HG03097 (cell line): ENCODE measurements around the gene HYAL3.
"Not testable (repeated sequence)": the region's sequence is repeated elsewhere in the genome, so short reads cannot be mapped to it uniquely, and the experiment has no call there.

Experiments used
- ATAC-seq: cut with Tn5 transposase; IDR thresholded peaks from one replicate; pipeline ENCODE4 v1.9.1; 2021; ENCODE audit not compliant: unreplicated experiment, low FRiP score

HYAL3 gene

DNA sequence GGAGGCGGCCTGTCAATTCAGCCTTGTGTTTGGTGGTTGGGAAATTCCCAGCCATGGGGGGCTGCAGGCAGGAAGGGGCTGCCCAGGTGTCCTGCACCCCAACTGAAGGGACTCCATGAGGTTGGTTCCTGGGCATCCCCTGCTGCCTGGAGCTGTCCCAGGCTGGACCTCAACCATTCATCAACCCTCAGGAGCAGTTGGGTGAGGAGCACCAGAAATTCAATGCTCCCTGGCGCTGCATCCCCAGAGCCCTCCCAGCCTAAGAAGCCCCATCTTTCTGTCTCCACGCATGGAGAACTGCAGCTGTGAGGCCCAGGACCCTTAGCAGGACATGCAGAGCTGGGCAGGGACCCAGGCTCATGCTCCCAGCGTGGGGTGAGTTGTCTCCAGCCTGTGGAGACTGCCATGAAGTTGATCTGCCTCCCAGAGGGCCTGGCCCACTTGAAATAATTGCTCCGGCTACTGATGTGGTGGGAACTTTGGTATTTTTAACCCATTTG lies 38.2 kb downstream of the HYAL3 start:
- ATAC-seq = no peak

DNA sequence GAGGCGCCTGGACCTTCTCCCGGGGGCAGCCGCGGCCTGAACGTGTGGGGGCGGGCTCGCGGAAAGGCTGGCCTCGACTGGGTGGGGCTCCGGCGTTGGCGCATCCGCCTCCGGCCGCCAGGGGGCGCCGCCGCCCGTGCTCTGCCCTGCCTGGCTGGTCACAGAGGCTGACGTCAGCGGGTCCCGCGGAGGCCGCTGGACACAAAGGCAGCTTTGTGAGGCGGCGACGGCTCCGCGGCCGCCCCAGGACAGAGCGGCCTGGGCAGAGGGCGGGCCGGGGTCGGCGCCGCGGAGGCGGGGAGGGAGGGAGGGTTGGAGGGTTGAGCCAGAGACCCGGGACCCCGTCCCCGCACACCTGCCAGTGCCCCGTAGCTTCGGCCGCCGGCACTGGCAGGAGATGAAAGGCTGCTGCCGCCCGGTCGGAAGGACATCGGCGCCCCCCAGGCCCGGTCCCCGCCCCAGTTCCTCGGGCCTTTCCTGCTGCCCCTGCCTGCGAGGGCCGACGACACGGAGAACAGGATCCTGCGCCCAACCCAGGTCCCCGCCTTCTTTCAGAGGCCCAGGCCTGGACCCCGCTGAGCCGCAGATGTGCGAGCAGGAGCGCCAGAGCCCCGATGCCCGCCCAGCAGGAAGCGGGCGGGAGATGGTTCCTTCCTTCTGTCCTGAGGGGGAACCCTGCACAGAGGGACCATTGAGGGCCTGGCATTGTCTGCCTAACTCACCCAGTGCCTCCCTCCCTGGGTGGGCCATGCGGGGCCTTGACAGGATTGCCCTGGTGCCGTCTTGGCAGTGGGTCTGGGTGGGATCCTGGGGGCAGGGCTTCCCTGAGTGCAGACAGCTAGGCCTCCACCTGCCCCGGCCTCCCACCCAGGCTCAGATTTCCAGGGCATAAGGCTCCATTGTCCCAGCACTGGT lies 38.9 kb downstream of the HYAL3 start:
- ATAC-seq = peak; percentile 81

GRCh38 chr3:50259432-50260026 lies 39.7 kb downstream of the HYAL3 start:
- peak; percentile 11 for ATAC-seq

DNA sequence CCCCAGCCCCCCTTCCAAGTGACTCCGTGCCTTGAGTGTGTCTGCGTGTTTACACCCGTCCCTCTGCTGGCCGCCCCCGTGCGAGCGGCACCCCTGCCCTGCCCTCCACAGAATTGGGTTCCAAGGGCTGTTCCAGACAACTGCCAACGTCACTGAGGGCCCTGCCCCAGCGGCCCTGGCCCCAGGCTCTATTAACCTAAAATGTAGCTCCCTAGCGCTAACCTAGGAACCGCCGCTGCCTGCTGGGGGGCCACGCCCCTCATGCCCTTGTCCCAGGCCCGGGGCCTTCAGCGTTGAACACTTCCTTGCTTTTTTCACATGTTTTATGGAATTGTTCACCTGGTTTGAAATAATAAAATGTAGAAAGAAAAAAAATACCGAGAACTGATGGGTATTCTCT lies 40.2 kb downstream of the HYAL3 start:
- ATAC-seq = no peak

GRCh38 chr3:50258029-50258680 lies 41.0 kb downstream of the HYAL3 start:
- ATAC-seq = no peak

DNA sequence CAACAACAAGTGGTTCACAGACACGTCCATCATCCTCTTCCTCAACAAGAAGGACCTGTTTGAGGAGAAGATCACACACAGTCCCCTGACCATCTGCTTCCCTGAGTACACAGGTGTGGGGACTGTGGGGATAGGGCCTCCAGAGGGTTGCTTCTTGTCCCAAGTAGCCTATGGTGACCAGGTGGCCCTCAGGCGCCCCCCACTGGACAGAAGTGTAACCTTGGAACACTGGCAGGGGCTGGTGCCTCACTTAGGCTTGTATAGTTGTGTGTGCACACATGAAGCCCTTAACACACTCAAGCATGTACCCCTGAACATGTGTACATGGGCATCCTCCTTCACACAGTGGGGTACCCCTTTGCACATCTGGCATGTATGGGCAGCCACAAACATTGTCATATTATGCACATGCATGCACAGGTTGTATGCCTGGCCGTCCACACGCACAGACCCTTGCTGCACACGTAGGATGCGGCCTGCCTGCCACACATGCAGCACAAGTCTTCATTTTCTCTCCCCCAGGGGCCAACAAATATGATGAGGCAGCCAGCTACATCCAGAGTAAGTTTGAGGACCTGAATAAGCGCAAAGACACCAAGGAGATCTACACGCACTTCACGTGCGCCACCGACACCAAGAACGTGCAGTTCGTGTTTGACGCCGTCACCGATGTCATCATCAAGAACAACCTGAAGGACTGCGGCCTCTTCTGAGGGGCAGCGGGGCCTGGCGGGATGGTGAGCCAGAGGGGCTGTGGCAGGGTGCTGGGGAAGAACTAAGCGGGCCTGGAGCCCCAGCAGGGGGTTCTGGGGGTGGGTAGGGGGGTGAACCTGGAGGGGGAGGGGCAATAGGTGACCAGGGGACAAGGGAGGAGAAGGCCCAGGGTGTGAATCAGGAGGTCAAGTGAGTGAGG lies 42.0 kb downstream of the HYAL3 start:
- no peak for ATAC-seq

- no peak for ATAC-seq
Measured at GRCh38 chr3:50255251-50255615, 44.0 kb downstream of the HYAL3 start.

GRCh38 chr3:50254577-50255250 lies 44.5 kb downstream of the HYAL3 start:
- ATAC-seq = no peak

DNA sequence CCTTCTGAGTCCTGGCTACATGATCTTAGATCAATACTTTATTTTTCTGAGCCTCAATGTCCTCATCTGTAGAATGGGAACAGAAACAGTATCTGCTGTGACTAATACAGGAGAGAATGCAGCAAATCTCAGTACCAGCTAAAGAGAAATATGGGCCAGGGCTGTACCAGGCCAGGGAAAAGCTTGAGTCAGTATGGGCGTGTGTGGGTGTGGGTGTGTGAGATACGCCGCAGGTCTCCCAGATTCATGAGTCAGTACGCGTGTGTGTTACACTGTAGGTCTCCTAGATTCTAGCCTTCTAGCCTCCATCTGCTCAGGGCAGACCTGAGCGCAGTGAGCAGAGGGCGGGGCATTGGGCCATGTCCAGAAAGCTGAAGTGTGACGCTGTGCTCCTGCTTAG lies 48.0 kb downstream of the HYAL3 start:
- no peak for ATAC-seq

- ATAC-seq = no peak
Measured at GRCh38 chr3:50250514-50250913, 48.7 kb downstream of the HYAL3 start.

DNA sequence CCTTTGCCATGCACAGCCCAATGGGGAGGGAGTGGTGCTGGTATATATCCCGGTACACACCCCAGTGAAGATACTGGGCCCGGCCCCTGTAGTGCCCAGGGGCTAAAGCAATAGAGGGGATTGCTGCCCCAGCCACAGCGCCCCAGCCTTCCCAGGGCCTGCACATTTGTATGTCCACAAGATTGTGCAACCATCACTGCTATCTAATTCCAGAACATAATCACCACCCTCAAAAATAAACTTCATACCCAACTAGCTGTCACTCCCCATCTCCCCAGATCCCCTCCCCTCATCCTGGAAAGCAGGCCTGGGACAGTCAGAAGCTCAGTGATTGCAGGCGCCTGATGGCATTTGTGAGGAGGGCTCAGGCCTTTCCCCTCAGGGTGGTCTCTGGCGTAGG lies 49.7 kb downstream of the HYAL3 start:
- ATAC-seq = no peak

DNA sequence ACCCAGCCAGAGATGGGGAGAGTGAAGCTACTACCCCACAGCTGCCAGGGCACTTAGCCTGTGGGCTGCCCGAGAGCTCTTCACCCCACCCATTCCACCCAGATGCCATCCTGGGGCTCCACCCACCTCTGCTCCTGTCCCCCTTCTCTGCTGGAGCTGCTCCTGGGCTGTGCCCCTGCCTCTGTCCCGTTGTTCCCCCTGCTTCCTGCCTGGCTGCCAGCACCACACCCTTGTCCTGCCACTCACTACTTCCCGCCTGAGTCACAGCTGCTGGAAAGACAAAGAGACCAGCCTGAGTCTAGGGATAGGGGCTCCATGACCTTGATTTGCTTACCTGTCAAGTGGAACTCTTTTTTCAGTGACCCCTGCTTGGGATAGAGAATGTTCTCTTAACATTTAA lies 50.8 kb downstream of the HYAL3 start:
- no peak for ATAC-seq

DNA sequence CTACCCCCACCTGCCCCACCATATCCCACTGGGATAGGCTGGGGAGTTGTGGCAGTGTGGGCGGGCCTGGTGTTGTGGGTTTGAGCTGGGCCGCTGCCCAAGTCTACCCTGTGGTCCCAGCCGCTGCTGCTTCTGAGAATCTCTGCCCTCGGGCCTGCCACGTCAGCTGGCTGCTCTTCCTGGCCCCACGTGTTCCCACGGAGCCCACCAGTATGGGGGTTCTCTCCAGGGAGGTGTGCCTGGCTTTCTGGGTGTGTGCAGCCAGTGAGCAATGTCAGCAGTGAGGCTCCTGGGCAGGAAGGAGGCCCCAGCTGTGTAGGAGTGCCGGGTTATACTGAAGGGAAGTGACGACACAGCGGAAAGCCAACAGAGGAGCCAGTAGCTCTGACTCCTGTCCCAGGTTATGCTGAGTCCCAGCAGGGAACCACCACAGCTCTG lies 52.7 kb downstream of the HYAL3 start:
- ATAC-seq = no peak

DNA sequence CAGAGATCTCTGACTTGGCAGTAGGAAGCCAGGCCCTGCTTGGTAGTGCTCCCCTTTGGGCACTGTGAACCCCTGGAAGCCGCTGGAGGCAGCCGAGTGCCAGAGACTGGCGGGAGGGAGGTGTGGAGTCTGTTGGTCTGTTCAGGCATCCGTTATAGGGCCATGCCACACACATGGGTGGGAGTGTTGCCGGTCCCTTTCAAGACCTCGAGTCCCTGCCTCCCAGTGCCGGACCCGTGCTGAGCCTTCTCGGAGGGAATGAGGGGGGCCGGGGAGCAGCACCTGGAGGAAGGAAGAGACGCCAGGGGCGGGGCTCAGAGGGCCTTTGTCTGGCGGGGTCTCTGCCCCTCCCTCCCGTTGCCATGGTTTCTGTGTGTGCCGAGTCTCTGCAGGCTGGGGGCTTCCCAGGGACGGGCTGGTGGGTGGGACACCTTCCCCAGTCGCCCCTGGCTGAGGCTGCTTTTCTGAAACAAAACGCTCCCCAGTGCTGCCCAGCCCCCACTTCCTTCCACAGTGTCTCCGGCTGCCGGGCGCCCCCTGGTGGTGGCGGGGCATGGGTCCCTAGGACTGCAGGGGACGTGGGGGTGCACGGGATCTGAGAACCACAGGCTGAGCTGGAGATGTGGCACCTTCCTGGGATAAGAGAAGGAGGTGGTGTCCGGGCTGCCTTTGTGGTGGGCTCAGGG lies 53.2 kb downstream of the HYAL3 start:
- peak; percentile 56 for ATAC-seq

DNA sequence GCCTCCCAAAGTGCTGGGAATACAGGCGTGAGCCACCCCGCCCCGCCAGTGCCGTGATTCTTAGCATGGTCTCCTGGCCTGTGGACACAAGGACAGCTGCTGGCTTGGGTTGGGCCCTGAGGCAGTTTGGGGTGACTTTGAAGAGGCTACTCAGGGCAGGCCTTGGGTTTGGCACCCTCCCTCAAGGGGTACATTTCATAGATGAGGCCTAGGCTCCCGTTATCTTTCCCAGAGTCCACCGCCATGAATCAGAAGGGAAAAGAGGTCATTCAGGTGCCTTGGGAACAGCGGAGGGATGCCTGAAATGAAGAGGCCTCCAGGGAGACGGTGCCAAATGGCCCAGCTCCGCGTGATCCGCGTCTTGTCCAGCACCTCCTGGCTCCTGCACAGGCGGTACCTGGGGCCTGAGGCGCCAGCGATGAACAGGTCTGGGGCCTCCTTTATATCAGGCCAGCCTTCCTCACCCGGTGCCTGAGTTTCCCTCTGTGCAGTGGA lies 53.9 kb downstream of the HYAL3 start:
- no peak for ATAC-seq

DNA sequence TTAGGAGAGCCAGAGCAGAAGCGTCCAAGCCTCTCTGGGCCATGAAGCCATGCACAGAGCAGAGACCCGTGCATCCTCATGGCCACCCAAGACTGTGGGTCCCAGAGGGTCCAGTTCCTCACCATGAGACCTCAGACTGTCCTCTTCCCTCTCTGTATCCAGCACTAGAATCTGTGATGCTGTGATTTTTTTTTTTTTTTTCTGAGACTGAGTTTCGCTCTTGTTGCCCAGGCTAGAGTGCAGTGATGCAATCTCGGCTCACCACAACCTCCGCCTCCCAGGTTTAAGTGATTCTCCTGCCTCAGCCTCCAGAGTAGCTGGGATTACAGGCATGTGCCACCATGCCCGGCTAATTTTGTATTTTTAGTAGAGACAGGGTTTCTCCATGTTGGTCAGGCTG lies 54.4 kb downstream of the HYAL3 start:
- not testable (repeated sequence) for ATAC-seq

DNA sequence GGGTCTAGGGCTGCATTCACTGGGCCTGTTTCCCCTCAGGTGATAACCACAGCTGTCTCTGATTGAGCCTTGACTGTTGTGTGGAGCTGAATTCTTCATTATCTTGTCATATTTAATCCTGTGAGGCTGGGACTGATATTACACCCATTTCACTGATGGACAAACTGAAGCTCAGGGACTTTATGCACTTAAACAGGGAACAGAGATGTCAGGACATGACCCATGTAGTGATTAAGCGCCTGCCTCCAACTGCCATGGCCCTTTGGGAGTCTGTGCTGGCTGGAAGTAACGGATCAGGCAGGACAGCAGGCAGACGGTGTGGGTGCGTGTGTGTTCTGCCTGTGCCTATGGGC lies 55.7 kb downstream of the HYAL3 start:
- no peak for ATAC-seq

DNA sequence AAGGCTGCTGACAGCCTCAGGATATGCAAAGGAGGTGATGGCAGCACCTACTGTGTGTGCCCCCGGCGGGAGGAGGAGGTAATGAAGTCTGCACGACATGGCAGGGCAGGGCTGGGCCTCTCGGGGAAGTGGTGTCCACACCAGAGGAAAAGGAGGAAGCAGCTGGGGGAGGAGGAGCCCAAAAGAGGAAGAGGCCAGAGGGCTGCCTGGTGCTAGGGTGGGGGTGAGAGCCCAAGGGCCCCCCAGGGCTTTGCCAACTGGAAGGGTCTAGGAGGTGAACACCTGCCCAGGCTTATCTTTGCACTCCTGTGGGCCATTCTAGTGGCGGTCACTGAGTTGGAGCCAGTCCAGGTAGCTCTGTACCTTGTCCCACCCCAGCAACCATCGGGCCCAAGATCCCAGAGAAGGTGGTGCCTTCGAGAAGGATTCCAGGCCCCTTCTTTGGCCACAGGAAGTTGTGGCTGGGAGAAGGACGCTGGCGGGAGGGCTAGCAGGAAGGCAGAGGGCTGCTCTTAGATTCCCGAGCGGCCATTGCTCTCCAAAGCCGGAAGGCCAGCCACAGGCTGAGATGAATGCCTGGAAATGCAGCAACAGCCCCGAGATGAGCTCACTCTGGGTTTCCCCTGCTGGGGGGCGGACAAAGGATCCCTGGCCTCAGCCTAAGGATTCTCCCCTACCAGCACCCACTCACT lies 56.2 kb downstream of the HYAL3 start:
- ATAC-seq = no peak
